ENCODE results near the gene PPAT.
"Not testable (repeated sequence)": the region's sequence is repeated elsewhere in the genome, so short reads cannot be mapped to it uniquely, and the experiment has no call there.

Gene PPAT

DNA sequence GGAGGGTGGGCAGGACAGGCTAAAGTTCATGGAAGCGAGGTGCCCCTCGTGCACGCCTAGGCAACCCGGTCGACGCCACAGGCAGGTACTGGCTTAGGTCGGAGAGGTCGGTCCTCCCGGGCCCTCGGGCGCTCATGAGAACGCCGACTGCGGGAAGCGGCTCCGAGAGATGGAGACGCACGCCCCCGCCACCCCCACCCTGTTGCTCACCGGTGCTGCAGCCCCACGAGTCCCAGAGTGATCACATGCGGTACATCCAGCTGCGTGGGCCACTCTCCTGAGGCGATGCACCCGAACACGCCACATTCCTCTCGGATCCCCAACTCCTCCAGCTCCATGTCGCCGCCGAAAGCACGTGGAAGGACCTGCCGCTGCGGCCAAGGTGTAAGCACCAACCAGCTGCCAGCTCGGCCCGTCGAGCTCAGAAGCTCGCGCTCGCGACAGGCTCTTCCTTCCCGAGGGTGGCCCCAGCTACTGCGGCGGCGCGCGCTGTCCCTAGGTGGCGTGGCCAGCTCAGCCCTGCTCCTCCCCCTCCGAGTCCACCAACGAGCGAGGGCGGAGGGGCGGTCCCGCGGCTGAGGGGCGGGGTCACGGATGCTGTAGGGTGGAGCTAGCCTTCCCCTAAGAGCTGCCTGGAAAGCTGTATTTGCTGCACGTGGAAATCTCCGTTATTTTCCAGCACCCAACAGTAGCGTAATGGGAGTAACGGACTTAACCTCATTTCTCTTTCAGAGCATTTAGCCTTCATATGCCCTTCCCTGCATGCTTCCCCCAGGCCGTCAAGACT is at the start of gene PPAT:
PPAT (minus strand) TSS at position 476 of the 787 bp plus-strand sequence; CDS start at position 338, 138 bp downstream.
- Histone ChIP-seq H3K36me3 (replicated peaks) (peaks cover 14% of the 10 kb centered on the region), H3K9me3 (no peaks in the 10 kb centered on the region), H3K4me3 (peak within 1 kb of the TSS; percentile 97), H3K27me3 (ENCODE audit: low read depth) (no peaks in the 10 kb centered on the region), H3K4me1 (peaks cover 26% of the 10 kb centered on the region)
- in situ Hi-C loops (cut with MboI; ENCODE audit: low sequenced_read_pairs): no loop called here
- DNase-seq (ENCODE audit: low spot score in 2 of 2): peak; percentile 95 to 99

DNA sequence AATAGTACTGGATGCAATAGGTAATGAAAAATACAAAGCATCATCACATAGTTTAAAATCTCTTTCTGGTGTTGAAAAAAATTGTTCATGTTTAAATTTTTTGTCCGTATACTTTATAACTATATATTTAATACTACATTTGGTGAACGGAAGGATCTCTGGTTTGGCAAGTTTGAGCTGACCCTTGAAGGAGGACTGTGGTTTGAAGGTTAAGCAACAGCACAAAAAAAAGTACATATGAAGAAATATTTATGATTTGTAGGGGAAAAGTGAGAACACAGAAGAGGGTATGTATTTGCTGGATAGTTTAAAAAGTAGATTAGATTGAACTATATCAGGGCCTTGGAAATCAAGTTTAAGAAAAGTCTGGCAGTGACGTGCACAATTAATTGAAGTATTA is 45.3 kb upstream of the PPAT start:
- peaks cover 66% of the 10 kb centered on the region for H3K36me3 ChIP-seq (replicated peaks)
- in situ Hi-C loops (cut with MboI; ENCODE audit: low sequenced_read_pairs): no loop called here

DNA sequence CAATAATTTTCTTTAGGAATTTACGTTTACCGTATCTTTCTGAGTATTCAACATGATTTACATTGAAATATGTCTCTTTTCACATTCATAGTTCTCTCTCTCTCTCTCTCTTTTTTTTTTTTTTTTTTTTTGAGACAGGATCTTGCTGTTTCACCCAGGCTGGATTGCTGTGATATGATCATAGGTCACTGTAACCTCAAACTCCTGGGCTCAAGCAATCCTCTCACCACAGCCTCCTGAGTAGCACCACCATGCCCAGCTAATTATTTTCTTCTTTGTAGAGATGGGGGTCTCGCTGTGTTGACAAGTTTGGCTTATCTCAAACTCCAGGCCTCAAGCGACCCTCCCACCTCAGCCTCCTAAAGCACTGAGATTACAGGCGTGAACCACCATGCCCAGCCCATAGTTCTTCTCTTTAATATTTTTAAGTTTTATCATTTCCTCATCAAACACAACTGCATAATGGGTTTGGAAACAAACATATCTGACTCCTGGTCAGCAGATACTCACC is 41.8 kb upstream of the PPAT start:
- H3K4me3 ChIP-seq: no peak overlapping the region
- in situ Hi-C loops (cut with MboI; ENCODE audit: low sequenced_read_pairs): no loop called here
- DNase-seq (ENCODE audit: low spot score in 2 of 2): no peak
- no peaks in the 10 kb centered on the region for H3K9me3 ChIP-seq
- H3K27me3 ChIP-seq (ENCODE audit: low read depth): no peaks in the 10 kb centered on the region
- no peaks in the 10 kb centered on the region for H3K4me1 ChIP-seq
- H3K36me3 ChIP-seq (replicated peaks): peaks cover 72% of the 10 kb centered on the region

More for the DNA sequence above, 45.3 kb upstream of the PPAT start:
- no peak overlapping the region for H3K4me3 ChIP-seq
- no peaks in the 10 kb centered on the region for H3K27me3 ChIP-seq (ENCODE audit: low read depth)
- H3K4me1 ChIP-seq: no peaks in the 10 kb centered on the region
- no peaks in the 10 kb centered on the region for H3K9me3 ChIP-seq
- DNase-seq (ENCODE audit: low spot score in 2 of 2): no peak

DNA sequence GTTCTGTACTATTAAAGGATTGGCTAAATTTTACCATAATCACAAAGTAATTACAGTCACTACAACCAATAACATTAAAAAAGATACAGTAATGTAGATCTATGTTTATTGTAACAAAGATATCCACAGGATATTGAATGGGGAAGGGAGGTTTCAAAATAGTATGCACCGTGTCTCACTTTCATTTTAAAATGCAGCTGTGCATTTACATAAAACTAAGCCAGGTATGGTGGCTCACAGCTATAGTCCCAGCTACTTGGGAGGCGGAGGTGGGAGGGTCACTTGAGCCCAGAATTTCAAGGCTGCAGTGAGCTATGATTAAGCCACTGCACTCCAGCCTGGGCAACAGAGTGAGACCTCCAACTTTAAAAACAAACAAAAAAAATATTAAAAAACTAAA is 40.5 kb upstream of the PPAT start:
- Histone ChIP-seq H3K27me3 (ENCODE audit: low read depth) (no peaks in the 10 kb centered on the region), H3K9me3 (no peaks in the 10 kb centered on the region), H3K4me3 (no peak overlapping the region), H3K36me3 (replicated peaks) (peaks cover 75% of the 10 kb centered on the region), H3K4me1 (peaks cover 11% of the 10 kb centered on the region)
- in situ Hi-C loops (cut with MboI; ENCODE audit: low sequenced_read_pairs): no loop called here
- DNase-seq (ENCODE audit: low spot score in 2 of 2): no peak

DNA sequence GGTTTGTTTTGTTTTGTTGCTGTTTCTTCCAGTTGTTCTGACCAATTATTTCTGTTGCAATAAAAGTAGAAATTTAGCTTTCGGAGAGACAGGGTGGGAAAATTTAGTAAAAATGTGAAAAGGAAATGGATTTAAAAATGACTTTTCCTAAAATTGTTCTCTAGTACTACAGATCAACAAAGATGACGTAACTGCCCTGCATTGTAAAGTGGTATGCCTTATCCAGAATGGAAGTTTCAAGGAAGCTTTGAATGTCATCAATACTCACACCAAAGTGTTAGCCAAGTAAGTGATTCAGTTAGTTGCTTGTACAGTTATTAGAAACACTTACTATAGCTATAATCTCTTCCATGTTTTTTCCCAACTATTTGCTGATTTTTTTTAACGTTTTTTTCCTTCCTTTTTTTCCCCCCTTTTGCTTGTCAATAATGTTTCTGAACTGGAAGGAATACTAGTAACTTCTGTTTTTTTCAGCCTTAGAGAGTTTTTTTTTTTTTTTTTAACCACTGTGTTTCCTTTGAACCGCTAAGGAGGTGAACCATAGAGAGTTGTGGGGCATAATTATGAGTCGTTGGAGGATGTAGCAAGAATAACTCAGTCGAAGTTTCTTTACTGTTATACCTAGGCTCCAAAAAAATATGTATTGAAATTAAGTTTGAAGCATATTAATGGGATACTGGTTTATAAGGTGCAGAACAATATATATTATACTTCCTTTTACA is 34.2 kb upstream of the PPAT start:
- no peaks in the 10 kb centered on the region for H3K9me3 ChIP-seq
- H3K36me3 ChIP-seq (replicated peaks): peaks cover 27% of the 10 kb centered on the region
- H3K27me3 ChIP-seq (ENCODE audit: low read depth): no peaks in the 10 kb centered on the region
- DNase-seq (ENCODE audit: low spot score in 2 of 2): no peak
- H3K4me1 ChIP-seq: peaks cover 34% of the 10 kb centered on the region
- H3K4me3 ChIP-seq: peak overlapping the region; percentile 80
- in situ Hi-C loops (cut with MboI; ENCODE audit: low sequenced_read_pairs): no loop called here

DNA sequence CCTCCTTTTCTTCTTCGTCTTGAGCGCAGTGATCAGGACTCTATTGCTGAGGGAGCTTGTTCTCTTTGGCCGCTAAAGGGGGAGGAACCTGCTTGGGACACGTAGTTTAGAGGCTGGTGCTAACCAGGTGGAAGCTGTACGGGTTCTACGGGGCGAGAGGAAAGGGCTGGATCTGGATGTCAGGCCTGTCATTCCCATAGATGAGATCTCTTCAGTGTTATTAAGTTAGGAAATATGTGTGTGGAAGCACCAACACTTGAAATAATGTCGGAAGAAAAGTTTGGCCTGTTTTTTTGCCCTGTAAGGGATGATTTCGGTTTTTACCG is 32.6 kb upstream of the PPAT start:
- H3K36me3 ChIP-seq (replicated peaks): peaks cover 17% of the 10 kb centered on the region
- DNase-seq (ENCODE audit: low spot score in 2 of 2): peak; percentile 47 to 61
- H3K4me3 ChIP-seq: peak overlapping the region; percentile 80
- in situ Hi-C loops (cut with MboI; ENCODE audit: low sequenced_read_pairs): no loop called here
- no peaks in the 10 kb centered on the region for H3K27me3 ChIP-seq (ENCODE audit: low read depth)
- no peaks in the 10 kb centered on the region for H3K9me3 ChIP-seq
- H3K4me1 ChIP-seq: peaks cover 46% of the 10 kb centered on the region

DNA sequence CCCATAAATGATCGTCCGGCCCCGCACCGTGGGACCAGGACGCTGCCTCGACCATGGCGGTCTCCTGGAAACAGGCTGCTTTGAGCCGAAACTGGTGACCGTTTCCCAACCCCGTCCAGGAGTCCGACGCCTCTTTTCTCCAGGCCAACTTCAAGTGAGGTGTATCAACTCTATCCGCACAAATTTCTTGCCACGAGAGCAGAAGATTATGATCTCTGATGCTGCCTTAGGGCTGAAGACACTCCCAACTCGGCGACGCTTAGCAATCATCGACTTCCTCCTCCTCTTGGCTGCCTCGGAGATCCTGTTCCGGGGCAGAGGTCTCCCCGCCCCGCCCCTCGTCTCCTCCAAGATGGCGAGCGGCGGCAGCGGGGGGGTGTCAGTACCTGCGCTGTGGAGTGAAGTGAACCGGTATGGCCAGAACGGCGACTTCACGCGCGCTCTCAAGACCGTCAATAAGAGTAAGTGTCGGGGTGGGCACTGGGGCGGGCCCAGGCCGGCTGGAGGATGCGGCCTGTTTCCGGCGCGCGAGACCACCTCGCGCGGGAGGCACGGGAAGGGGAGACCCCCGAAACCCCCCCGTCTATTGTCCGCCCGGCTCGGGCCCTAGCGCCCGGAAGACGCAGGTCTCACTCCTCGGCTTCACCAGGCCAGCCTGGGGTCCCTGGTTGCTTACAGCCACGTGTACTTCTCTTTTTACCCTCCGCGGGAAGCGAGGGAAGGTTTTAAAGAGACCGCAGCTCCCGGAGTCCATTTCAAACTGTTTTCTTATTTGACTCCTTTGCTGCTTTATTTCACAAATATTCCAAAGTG is 32.1 kb upstream of the PPAT start, which contains the start of gene SRP72:
SRP72 (plus strand) TSS at position 334 of the 813 bp plus-strand sequence; CDS start at position 353, 19 bp downstream.
- Histone ChIP-seq H3K27me3 (ENCODE audit: low read depth) (no peaks in the 10 kb centered on the region), H3K4me3 (peak within 1 kb of the TSS; percentile 80), H3K9me3 (no peaks in the 10 kb centered on the region), H3K4me1 (peaks cover 46% of the 10 kb centered on the region), H3K36me3 (replicated peaks) (peaks cover 17% of the 10 kb centered on the region)
- in situ Hi-C loops (cut with MboI; ENCODE audit: low sequenced_read_pairs): no loop called here
- peak; percentile 91 to 92 for DNase-seq (ENCODE audit: low spot score in 2 of 2)

DNA sequence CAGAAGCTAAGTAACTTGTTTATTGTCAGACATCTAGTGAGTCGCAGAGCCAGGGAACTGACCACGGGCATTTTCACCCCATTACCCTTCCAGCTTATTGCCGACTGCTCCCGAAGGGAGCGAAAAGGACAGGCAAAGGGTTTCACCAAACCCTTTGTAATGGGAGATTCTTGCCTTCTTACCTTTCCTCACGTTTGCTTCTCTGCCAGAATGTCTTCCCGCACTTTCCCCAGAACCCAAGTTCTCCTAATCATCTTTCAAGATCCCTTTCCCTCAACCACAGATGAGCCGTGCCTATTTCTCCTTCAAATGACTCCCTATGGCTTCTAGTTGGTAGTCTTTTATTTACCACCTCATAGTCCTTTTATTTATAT is 31.5 kb upstream of the PPAT start:
- H3K4me1 ChIP-seq: peaks cover 45% of the 10 kb centered on the region
- in situ Hi-C loops (cut with MboI; ENCODE audit: low sequenced_read_pairs): no loop called here
- peak overlapping the region; percentile 80 for H3K4me3 ChIP-seq
- no peak for DNase-seq (ENCODE audit: low spot score in 2 of 2)
- H3K36me3 ChIP-seq (replicated peaks): peaks cover 17% of the 10 kb centered on the region
- H3K27me3 ChIP-seq (ENCODE audit: low read depth): no peaks in the 10 kb centered on the region
- H3K9me3 ChIP-seq: no peaks in the 10 kb centered on the region

DNA sequence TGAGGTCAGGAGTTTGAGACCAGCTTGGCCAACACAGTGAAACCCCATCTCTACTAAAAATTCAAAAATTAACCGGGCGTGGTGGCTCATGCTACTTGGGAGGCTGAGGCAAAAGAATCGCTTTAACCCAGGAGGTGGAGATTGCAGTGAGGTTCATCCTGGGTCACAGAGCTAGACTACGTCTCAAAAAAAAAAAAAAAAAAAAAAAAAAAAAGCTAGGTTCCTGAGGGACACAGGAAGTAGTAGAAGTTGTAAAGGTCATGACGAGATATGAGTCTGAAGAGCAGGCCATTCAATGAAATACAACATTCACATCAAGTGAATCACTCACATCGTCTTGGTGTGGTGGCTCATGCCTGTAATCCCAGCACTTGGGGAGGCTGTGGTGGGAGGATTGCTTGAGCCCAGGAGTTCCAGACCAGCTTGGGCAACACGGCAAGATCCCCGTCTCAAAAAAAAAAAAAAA is 30.9 kb upstream of the PPAT start:
- Histone ChIP-seq H3K4me1 (peaks cover 39% of the 10 kb centered on the region), H3K36me3 (replicated peaks) (peaks cover 17% of the 10 kb centered on the region), H3K4me3 (peak overlapping the region; percentile 80)
- in situ Hi-C loops (cut with MboI; ENCODE audit: low sequenced_read_pairs); DNase-seq (ENCODE audit: low spot score in 2 of 2); H3K27me3 ChIP-seq (ENCODE audit: low read depth); H3K9me3 ChIP-seq: not testable (repeated sequence)

DNA sequence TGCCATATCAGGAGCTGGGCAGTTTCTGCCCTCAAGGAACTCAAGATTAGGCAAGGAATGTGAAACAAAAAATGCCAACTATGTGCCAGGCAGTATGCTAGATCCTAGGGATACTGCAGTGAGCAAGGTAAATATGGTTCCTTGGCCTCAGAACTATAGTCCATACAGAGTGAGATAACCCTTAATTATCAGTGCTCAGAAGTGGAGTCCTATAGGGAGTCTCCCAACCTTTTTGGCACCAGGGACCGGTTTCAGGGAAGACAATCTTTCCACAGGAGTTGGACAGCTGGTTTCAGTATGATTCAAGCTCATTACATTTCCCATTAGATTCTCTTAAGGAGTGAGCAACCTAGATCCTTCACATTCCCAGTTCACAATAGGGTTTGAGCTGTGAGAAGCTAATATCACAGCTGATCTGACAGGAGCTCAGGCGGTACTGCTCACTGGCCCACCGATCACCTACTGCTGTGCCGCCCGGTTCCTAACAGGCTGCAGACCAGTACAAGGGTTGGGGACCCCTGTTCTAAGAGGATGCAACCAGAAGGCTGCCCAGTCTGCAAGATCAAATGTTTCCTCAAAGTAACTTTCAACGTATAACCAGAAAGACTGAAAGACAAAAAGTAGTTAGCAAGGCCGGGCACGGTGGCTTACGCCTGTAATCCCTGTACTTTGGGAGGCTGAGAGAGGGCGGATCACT is 30.3 kb upstream of the PPAT start:
- H3K36me3 ChIP-seq (replicated peaks): peaks cover 23% of the 10 kb centered on the region
- H3K9me3 ChIP-seq: no peaks in the 10 kb centered on the region
- peaks cover 34% of the 10 kb centered on the region for H3K4me1 ChIP-seq
- H3K4me3 ChIP-seq: peak overlapping the region; percentile 80
- in situ Hi-C loops (cut with MboI; ENCODE audit: low sequenced_read_pairs): no loop called here
- no peak for DNase-seq (ENCODE audit: low spot score in 2 of 2)
- no peaks in the 10 kb centered on the region for H3K27me3 ChIP-seq (ENCODE audit: low read depth)

DNA sequence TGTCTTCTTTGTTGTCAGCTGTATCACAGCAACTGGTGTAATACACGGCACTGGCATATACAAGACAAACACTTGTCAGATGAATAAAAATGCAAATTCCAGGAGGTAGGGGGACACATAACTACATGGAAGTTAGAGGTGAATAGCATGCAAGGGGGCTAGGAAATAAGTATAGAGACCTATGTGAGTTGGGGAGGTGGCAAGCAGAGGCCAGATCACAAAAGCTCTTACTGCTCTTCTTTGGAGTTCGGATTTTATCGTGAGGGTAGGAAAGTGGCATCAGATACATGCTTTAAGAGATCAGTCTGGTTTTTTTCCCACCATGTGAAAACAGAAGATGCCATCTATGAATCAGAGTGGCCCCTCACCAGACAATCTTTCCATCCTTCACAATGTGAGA is 29.2 kb upstream of the PPAT start:
- Histone ChIP-seq H3K36me3 (replicated peaks) (peaks cover 35% of the 10 kb centered on the region), H3K9me3 (no peaks in the 10 kb centered on the region), H3K4me1 (peaks cover 33% of the 10 kb centered on the region), H3K27me3 (ENCODE audit: low read depth) (no peaks in the 10 kb centered on the region), H3K4me3 (no peak overlapping the region)
- DNase-seq (ENCODE audit: low spot score in 2 of 2): peak in 1 of 2 experiments; percentile 26
- in situ Hi-C loops (cut with MboI; ENCODE audit: low sequenced_read_pairs): no loop called here

DNA sequence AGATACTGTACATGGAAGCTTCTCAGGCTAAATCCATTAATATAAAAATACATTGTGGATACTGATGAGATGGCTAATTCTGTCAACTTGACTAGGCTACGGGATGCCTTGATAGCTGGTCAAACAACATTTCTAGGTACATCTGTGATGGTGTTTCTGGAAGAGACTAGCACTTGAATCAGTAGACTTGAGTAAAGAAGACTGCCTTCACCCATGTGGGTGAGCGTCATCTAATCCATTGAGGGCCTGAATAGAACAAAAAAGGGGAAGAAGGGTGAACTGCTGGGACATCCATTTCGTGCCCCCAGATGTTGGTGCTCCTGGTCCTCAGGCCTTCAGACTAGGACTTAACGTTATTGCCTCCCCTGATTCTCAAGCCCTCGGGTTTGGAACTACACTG is 28.3 kb upstream of the PPAT start:
- H3K27me3 ChIP-seq (ENCODE audit: low read depth): no peaks in the 10 kb centered on the region
- DNase-seq (ENCODE audit: low spot score in 2 of 2): no peak
- H3K36me3 ChIP-seq (replicated peaks): peaks cover 44% of the 10 kb centered on the region
- in situ Hi-C loops (cut with MboI; ENCODE audit: low sequenced_read_pairs): no loop called here
- no peaks in the 10 kb centered on the region for H3K9me3 ChIP-seq
- H3K4me3 ChIP-seq: no peak overlapping the region
- H3K4me1 ChIP-seq: peaks cover 25% of the 10 kb centered on the region

DNA sequence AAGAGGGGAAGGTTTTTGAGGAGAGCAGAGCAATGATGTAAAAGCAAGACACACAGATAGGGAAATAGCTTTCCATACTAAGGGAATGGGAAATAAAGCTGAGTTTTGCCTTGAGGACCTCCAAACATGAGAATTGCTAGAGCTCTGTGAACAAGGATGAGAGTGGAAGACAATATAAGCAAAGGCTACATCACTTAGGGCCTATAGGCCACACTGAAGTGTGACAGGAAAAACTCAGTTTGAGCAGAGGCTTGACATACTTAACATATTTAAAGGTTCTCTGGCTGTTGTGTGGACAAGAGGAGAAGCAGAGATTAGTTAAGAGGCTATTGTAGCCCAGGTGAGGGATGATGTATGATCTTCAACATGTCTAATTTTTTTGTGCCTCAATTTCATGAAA is 26.7 kb upstream of the PPAT start:
- in situ Hi-C loops (cut with MboI; ENCODE audit: low sequenced_read_pairs): no loop called here
- Histone ChIP-seq H3K27me3 (ENCODE audit: low read depth) (no peaks in the 10 kb centered on the region), H3K4me3 (no peak overlapping the region), H3K9me3 (no peaks in the 10 kb centered on the region), H3K36me3 (replicated peaks) (peaks cover 56% of the 10 kb centered on the region), H3K4me1 (peaks cover 23% of the 10 kb centered on the region)
- no peak for DNase-seq (ENCODE audit: low spot score in 2 of 2)

Data from HAP-1 (cell line).